HL-60 (cell line): ENCODE data around the gene CHD2.

Source experiments
- DNase-seq, 2 experiments: peaks; one replicate each; pipeline ENCODE4 v3.0.0-alpha.2; 2010 to 2020; ENCODE audit warnings: low read depth in 1 of 2, low spot score in 1 of 2
- H3K27ac ChIP-seq: fragments of 250-450 bp; sonication (Bioruptor Pico); replicated peaks from 2 replicates; pipeline ENCODE4 v1.5.1; 2020; ENCODE audit warnings: mild to moderate bottlenecking, moderate library complexity
- H3K27me3 ChIP-seq: fragments of 250-450 bp; sonication (Bioruptor Pico); 2 replicates; pipeline ENCODE4 v1.5.1; 2021; ENCODE audit warnings: mild to moderate bottlenecking, moderate library complexity; ENCODE audit not compliant: insufficient read depth, poor library complexity, severe bottlenecking
- H3K4me3 ChIP-seq: replicated peaks from 2 replicates; pipeline ENCODE4 v1.5.1; 2011; ENCODE audit warnings: mild to moderate bottlenecking, control low read depth, low read length; ENCODE audit not compliant: insufficient read depth
- CTCF ChIP-seq: IDR thresholded peaks from one replicate; pipeline ENCODE4 v1.5.1; 2011; ENCODE audit warnings: low read length, control low read depth, inconsistent platforms; ENCODE audit not compliant: insufficient read depth
- GABPA ChIP-seq: IDR thresholded peaks from 2 replicates; pipeline ENCODE4 v1.6.1; 2012; ENCODE audit warnings: low read depth
- POLR2AphosphoS5 ChIP-seq: IDR thresholded peaks from 2 replicates; pipeline ENCODE4 v1.6.1; 2012; ENCODE audit warnings: low read depth
- REST ChIP-seq: IDR thresholded peaks from 2 replicates; pipeline ENCODE4 v1.6.1; 2012; ENCODE audit warnings: low read depth; ENCODE audit not compliant: insufficient replicate concordance
- SPI1 ChIP-seq: IDR thresholded peaks from 2 replicates; pipeline ENCODE4 v1.6.1; 2012; ENCODE audit warnings: low read depth, mild to moderate bottlenecking, borderline replicate concordance

Gene CHD2

GRCh38 chr15:92954002-92954401, 53.9 kb downstream of the CHD2 start:
- TF ChIP-seq SPI1, result no peak
- TF ChIP-seq CTCF, result no peak
- TF ChIP-seq GABPA, result no peak
- no peak for TF ChIP-seq REST
- no peak for TF ChIP-seq POLR2AphosphoS5
- no peak for DNase-seq
- H3K4me3 ChIP-seq, result no peak overlapping the region
- H3K27me3 ChIP-seq, result no peaks in the 10 kb centered on the region
- H3K27ac ChIP-seq, result no peak overlapping the region

GRCh38 chr15:92954578-92954977, 54.5 kb downstream of the CHD2 start:
- TF ChIP-seq SPI1 (peak; percentile 57; the same call in 1 of the 2 replicates), POLR2AphosphoS5 (no peak)
- Histone ChIP-seq H3K27me3 (no peaks in the 10 kb centered on the region), H3K4me3 (no peak overlapping the region), H3K27ac (no peak overlapping the region)
- peak in 1 of 2 experiments; percentile 28 for DNase-seq

- no peak for DNase-seq
- TF ChIP-seq SPI1 (no peak), GABPA (no peak), CTCF (no peak), POLR2AphosphoS5 (no peak)
- H3K4me3 ChIP-seq, result no peak overlapping the region
- H3K27me3 ChIP-seq, result no peaks in the 10 kb centered on the region
- H3K27ac ChIP-seq, result no peak overlapping the region
Observed at GRCh38 chr15:92955706-92956105, 55.6 kb downstream of the CHD2 start.

GRCh38 chr15:92958105-92958504, 58.0 kb downstream of the CHD2 start:
- no peak for TF ChIP-seq REST
- TF ChIP-seq CTCF, result no peak
- no peak for TF ChIP-seq SPI1
- no peak for TF ChIP-seq GABPA
- DNase-seq, result no peak
- no peak overlapping the region for H3K27ac ChIP-seq
- no peak overlapping the region for H3K4me3 ChIP-seq
- H3K27me3 ChIP-seq, result no peaks in the 10 kb centered on the region
